NAMALWA (cell line): ENCODE measurements around the gene AKAP6.

Experiments used
- DNase-seq: peaks from one replicate; pipeline ENCODE4 v3.0.0-alpha.2; 2015; ENCODE audit warnings: low spot score

The AKAP6 gene

DNA sequence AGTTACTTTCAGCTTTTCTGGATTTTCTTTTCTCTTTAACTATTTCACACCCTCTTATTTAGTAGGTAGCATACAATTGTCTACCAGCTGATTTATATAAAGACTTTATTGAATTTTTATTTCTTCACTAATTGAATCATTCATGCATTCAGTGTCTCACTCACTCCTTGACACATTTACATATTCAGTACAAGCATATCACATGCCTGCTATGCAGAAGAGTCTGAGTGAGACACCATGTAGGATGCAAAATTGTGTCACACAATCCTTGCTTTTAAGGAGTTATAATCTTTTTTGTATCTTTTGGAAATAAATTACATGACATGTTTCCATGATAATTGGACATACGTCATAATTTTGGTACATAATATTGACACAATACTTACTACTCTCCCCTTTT lies 83.0 kb downstream of the AKAP6 start:
- no peak for DNase-seq

DNA sequence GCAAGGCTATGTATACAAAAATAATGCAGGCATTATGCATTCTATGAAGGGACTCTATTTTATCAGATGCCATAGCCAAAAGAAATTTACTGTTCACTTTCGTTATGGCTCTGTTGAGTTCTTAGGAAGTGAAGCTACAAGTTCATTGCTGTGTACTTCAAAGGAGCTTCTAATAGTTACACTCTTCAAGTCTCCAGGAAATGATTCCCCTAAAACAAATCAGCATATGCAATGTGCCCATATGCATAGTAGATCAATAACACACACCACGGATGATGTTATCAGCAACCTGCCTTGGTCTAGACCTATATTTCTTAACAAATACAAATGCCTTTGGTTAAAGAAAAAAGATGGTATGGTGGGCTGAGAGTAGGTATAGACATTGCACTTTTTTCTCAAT lies 83.4 kb downstream of the AKAP6 start:
- DNase-seq = no peak

GRCh38 chr14:32413967-32414640 lies 85.0 kb downstream of the AKAP6 start:
- DNase-seq = no peak

- DNase-seq = no peak
These were observed 85.7 kb downstream of the AKAP6 start for GRCh38 chr14:32414808-32415255.

DNA sequence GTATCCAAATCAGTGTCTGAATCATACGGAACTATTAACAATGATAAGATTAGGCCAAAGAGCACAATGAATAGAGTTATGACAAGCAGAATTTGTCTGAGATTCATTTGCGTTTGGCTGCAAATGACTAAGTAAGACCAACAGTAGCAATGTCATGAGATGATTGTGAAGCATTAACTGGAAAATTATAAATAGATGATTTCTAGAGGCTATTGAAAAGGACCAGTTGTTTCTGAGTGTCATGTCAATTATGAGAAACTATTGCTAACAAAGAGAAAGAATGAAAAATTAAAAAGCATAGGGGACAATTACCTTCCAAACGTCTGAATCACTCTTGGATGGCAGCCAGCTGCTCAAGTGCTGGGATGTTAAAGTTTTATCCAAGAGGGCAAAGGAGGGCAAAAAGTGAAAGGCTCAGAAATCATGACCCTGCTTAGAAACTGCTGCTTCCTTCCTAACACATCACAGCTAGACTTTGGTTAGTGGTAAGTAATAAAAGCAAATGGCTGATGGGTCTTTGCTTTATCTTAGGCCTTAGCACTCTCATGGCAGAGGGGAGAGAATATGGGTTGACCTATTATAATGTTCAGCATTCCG lies 89.0 kb downstream of the AKAP6 start:
- no peak for DNase-seq

- DNase-seq = no peak
These were observed 90.3 kb downstream of the AKAP6 start for GRCh38 chr14:32419429-32419828.

DNA sequence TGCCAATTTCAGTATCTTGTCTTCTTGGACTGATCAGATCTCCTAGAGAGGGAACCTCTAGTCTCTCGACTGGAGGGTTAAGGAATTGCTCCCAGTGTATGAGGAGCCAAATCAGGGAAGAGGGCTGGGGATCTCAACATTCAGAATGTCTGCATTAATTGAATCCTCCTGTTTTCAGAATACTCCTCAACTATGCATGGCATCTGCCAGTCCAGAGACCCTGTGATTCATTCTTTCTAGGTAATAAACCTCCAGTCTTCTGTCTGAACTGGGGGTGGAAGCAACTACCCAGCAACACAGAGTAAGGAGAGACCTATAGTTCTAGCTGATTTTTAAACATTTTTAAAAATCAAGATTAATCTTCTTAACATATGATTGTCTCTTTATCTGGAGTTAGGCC lies 92.7 kb downstream of the AKAP6 start:
- DNase-seq = no peak

GRCh38 chr14:32422440-32422839 lies 93.3 kb downstream of the AKAP6 start:
- no peak for DNase-seq

- no peak for DNase-seq
These were observed 96.9 kb downstream of the AKAP6 start for GRCh38 chr14:32426028-32426427.

DNA sequence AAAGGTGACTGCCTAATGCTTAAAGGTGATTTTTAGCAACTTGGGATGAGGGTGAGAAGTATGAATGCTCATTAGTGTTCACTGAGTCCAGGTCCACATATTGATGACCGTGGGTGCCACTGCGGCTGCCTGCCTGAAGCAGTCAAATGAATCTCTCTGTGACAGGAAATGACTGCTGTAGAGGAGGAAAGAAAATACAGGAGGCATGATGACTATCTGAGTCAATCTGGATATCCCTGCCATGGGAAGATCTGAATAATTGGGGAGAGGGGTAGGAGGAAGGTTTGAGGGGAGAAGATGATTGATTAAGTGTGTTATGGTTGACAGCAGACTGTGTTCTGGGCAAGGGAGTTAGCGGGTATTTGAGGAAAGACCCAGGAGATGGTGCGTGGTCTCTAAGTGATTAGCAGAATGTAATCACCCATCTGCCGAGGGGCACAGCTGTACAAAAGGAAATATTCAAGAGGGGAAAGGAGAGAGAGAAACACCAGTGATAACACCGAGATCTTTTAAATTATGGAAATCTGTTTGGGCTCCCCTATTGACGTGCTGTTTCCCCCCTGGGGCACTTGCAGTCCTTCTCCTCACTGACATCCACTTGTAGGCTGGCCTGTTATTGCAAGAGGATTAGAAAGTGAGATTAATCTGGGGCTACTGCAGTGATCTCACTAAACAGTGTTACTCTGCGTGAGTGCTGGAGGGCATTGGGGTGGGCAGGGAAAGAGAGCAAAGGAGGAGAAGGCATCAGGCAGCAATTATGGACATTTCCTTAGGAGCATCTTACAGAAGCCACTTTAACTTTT lies 97.7 kb downstream of the AKAP6 start:
- no peak for DNase-seq

DNA sequence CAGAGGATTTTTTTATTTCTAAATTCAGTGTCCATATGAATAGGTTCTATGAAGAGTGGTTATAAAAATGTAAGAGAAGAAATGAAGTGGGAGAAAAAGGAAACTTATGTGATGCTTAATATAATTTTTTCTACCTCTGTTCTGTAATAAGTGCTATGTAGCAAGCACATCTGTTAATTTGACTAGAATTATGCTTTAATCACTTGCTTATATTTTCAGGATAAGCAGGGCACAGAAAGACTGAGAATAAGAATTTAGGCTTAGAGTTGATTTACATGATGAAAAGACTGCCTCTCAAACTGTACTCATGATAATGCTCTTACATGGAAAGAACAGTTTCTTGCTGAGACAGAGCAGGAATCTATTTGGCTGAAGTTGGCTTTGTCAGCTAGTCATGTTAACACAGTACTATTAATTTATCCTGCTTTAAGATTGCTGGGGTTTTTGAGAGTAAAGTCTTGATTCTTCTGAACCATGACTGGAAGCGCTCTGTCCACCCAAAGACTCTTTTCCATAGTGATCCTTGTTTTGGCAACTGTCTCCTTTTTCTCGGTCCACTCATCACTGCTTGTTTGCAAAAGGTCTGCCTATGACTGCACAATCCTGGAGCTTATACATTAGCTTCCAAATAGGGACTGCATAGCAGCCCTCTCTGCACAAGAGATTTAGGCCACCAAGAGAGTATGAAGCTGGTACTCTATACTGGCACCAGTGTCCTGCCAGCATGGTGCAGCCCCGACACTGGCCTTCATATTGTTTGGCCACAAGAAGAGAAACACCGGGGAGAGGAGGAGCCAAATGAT lies 98.8 kb downstream of the AKAP6 start:
- DNase-seq = no peak

- DNase-seq = no peak
These were observed 99.8 kb downstream of the AKAP6 start for GRCh38 chr14:32428875-32429274.

GRCh38 chr14:32430326-32430725 lies 101.2 kb downstream of the AKAP6 start:
- no peak for DNase-seq

DNA sequence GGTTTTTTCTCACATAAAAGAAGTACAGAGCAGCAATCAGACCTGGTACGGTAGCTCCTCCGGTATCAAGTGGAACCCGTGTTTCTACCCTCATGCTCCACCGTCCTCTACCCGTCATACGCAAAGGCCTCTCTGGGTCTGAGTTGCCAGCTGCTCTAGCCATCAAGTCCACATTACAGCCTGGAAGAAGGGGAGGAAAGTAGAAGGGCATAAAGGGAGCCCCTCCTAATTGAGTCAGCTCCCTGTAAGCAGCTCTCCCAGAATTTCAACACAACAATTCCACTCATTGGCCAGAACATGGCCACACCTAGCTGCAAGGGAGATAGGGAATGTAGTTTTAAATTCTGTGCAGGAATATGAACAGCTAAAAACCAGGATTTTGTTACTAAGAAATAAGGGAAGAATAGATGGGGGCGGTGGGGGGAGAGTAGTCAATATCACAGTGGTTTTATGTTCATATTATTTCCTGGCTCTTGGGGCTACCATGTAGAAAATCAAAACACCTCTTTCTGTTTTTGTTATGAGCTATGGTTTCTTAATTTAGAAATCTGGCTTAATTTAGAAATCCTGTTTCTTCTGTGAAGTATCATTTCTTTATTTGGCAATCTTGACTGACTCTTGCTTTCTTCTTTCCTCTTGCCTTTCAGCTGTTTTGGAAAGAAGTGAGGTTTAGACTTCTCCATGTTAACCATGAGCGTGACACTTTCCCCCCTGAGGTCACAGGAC lies 103.9 kb downstream of the AKAP6 start:
- DNase-seq = no peak

GRCh38 chr14:32434180-32434579 lies 105.1 kb downstream of the AKAP6 start:
- no peak for DNase-seq

DNA sequence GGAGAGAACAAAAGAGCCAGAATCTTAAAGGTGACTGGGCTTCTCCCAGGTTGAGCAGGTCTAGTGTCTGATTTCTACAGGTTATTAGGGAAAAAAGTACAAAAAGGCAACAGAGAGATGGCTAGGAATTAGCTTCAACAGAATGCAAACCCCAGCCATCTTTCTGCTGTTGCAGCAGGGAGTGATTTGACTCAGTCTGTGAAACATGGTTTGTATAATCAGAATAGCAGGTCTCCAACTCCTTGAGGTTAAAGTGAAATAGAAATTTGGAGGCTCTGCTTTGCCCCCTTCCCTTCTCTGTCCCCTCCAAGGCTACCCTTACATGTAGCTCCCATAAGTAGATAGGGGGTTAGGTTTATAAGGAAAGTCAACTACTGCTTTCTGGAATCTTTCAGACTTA lies 105.8 kb downstream of the AKAP6 start:
- no peak for DNase-seq

DNA sequence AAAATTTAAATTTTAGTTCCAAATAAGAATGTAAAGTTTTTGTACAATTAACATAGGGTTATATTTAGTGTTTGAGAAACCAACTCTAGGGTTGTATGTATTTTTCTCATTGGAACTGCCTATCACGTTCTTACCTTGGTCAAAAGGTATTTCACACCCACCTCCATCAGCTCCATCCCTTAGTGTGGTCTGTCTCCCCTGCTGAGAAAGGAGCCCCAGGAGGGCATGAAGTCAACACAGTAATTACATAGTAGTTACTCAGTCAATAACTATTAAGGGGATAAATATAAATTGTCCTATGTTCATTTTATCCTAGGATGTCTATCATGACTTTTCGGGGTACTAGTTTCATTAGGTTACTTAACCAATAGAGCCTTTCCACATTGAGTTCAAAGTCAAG lies 106.3 kb downstream of the AKAP6 start:
- DNase-seq = no peak

DNA sequence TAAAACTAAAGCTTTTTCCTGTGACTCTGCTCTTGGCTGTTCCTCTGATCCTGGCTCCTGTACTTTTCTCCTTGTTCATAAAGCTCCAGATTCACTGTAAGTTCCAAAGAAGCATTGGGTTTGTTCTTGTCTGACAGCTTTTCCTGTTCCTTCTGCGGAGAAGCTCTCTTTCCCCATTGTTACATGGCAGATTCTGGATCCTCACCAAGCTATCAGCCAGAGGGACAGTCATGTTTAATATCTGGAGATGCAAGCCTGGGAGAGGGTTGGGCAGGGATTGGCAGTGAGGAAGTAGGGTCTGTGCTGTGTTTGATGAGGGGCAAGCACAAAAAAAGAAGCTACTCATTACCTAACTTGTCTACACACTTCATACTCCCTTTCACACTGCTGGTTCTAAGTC lies 107.9 kb downstream of the AKAP6 start:
- no peak for DNase-seq

DNA sequence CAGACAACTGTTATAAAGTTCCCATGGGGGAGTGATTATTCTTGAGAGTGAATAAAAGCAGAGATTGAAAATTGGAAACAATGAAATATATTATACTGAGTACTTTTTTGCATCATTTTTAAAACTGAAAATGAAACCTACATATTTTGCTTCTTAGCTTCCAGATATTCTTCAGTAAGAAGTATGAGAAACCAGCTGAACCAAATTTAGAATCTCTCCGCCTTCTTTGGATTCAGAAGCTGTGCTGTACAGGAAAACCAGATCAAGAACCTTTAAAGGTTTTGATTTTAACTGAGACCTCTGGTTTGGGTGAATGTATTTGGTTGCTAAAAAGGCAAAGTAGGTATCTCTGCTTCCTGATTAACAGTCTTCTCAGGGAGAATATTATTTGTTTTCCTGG lies 109.4 kb downstream of the AKAP6 start:
- DNase-seq = no peak

DNA sequence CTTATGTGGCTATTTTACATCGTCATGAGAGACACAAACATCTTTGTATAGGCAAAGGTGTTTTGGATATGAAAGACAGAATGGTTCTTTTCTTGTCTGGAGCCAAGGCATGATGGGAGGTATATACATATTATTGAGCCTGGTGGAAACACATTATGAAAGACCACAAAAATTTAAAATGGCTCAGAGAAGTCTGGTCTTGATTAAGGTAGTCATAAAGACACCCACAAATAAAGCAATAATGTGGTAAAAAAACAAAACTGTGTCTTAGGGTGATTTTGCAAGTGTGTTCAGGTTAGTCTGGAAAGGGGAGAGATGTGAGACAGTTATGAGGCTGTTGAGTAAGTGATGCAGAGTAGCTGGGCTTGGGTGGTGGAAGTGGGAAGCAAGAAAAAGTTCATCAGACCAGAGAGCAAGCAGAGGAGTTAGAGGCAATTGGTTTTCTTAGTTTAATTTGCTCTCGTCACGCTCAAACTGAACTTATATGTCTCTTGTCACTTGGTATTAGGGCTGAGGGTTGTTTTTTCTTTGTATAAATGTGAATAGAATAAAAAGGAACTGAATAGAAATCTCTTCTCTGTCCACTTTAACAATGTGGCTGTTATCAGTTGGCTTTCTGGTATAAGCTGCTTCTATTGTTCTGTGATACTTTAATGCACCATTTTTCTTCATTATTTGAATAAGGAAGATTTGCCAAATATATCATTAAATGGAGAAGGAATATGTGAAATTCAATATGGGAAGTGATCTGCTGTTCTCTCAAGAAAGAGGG lies 115.0 kb downstream of the AKAP6 start:
- no peak for DNase-seq

DNA sequence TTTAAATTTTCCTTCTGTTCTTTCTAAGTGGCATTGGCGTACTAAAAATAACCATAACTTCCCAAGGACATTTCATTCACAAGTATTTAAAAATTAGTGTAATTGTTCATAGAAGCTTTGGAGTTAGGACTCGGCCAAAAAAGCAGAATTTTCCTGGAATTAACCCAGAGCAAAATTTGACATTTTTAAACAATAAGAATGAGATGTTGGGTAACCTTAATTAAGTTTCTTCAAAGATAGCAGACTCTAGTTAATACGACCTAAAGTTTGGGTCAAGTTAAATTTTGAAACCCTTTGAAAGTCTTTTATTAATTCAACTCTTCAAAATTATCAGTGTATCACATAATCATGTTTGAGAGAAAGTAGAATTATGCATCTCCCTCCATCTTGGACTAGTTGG lies 118.3 kb downstream of the AKAP6 start:
- no peak for DNase-seq
